ENCODE measurements around the gene SLC15A1. TPM values are rescaled to one million over a fixed set of nuclear protein-coding genes. Genes with fewer than 3 reads are reported as not detected.

Gene SLC15A1
- total and polyA plus RNA-seq, 12 donors, result 0.01 TPM; not detected in 11

- Histone ChIP-seq H3K9me3 (peaks cover 0 to 4% (median 0%) of the 10 kb centered on the region in 11 donors), H3K27me3 (peaks cover 0 to 16% (median 0%) of the 10 kb centered on the region in 7 donors), H3K4me1 (no peaks in the 10 kb centered on the region), H3K27ac (no peak overlapping the region), H3K36me3 (no peaks in the 10 kb centered on the region), H3K4me3 (no peak overlapping the region)
- WGBS, 2 donors, result 85 to 86% methylated on average over 7 of the region's 7 CpGs
- TF ChIP-seq CTCF (IDR thresholded peaks at IDR 0.05), result no peak
- DNase-seq (no peak), ATAC-seq (no peak)
- intact Hi-C loops (cut with DNase I), result no loop called here
Measured at GRCh38 chr13:98781905-98782304, 29.4 kb upstream of the SLC15A1 start.

GRCh38 chr13:98781470-98781869 is 29.0 kb upstream of the SLC15A1 start:
- no peak for ATAC-seq
- peaks cover 0 to 16% (median 0%) of the 10 kb centered on the region in 7 donors for H3K27me3 ChIP-seq
- peaks cover 0 to 4% (median 0%) of the 10 kb centered on the region in 11 donors for H3K9me3 ChIP-seq
- DNase-seq, result no peak
- TF ChIP-seq CTCF (IDR thresholded peaks at IDR 0.05), result no peak
- WGBS, 2 donors, result 84% methylated on average over 11 of the region's 11 CpGs
- no peaks in the 10 kb centered on the region for H3K4me1 ChIP-seq
- H3K36me3 ChIP-seq, result no peaks in the 10 kb centered on the region
- intact Hi-C loops (cut with DNase I), result no loop called here
- H3K27ac ChIP-seq, result no peak overlapping the region
- H3K4me3 ChIP-seq, result no peak overlapping the region

- H3K4me3 ChIP-seq, result no peak overlapping the region
- peaks cover 0 to 4% (median 0%) of the 10 kb centered on the region in 11 donors for H3K9me3 ChIP-seq
- H3K4me1 ChIP-seq, result no peaks in the 10 kb centered on the region
- peaks cover 0 to 16% (median 0%) of the 10 kb centered on the region in 7 donors for H3K27me3 ChIP-seq
- H3K27ac ChIP-seq, result no peak overlapping the region
- DNase-seq (no peak), ATAC-seq (no peak)
- WGBS, 2 donors, result 86% methylated on average over 11 of the region's 11 CpGs
- no peak for TF ChIP-seq CTCF (IDR thresholded peaks at IDR 0.05)
- intact Hi-C loops (cut with DNase I), result no loop called here
- H3K36me3 ChIP-seq, result no peaks in the 10 kb centered on the region
Measured at GRCh38 chr13:98781045-98781444, 28.6 kb upstream of the SLC15A1 start.

- no peak for TF ChIP-seq CTCF (IDR thresholded peaks at IDR 0.05)
- intact Hi-C loops (cut with DNase I), result no loop called here
- WGBS, 2 donors, result 53 to 63% methylated on average over 2 of the region's 2 CpGs
Measured at GRCh38 chr13:98780451-98780850, 28.0 kb upstream of the SLC15A1 start.

More at GRCh38 chr13:98780451-98780850, 28.0 kb upstream of the SLC15A1 start:
- Histone ChIP-seq H3K4me1 (no peaks in the 10 kb centered on the region), H3K27ac (no peak overlapping the region), H3K27me3 (peaks cover 0 to 16% (median 0%) of the 10 kb centered on the region in 7 donors), H3K9me3 (peaks cover 0 to 4% (median 0%) of the 10 kb centered on the region in 11 donors), H3K4me3 (no peak overlapping the region), H3K36me3 (no peaks in the 10 kb centered on the region)
- no peak for ATAC-seq
- no peak for DNase-seq
